ENCODE measurements around the gene SRGAP1. TPM values are rescaled to one million over a fixed set of nuclear protein-coding genes. Genes with fewer than 3 reads are reported as not detected.

Gene SRGAP1
- total and polyA plus RNA-seq, 8 donors: 0.70 to 37.9 (median 9.8) TPM

DNA sequence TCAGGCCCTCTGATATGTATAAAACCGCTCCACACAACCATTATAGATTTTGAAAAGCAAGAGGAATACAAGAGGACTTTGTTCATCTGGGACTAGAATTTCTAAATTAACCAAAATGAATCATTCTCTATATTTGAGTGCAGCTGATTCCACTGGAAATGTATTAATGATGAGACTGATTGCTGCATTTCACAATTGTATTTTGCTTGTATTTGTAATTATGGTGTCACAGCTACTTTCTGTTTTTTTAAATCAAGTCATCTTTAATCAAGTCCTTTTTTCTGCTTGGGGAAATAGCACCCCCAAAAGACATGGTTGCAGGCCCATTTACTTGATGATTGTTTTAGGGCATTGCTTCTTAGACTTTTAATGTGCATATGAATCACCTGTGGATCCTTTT lies 215.2 kb downstream of the SRGAP1 start:
- Histone ChIP-seq H3K27me3 (no peaks in the 10 kb centered on the region), H3K4me3 (no peak overlapping the region)
- WGBS, 5 donors: 89 to 97% (median 95%) methylated on average over 1 of the region's 1 CpG

DNA sequence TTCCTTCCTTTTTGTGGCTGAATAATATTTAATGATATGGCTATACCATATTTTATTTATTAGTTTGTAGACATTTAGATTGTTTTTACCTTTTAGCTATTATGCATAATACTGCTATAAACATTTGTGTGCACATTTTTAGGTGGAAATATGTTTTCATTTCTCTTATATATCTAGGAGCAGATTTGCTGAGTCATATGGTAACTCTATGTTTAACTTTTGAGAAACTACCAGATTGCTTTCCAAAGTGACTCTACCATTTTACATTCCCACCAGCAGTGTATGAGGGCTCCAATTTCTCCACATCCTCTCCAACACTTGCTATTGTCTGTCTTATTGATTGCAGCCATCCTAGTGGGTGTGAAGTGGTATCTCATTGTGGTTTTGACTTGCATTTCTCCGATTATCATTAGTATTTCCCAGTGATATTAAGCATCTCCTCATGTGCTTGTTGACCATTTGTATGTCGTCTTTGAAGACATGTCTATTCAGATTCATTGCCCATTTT lies 217.4 kb downstream of the SRGAP1 start:
- Histone ChIP-seq H3K4me1 (peaks cover 0 to 4% (median 0%) of the 10 kb centered on the region in 4 donors), H3K4me3 (no peak overlapping the region), H3K36me3 (peaks cover 0 to 18% (median 15%) of the 10 kb centered on the region in 4 donors), H3K9me3 (no peaks in the 10 kb centered on the region), H3K27me3 (no peaks in the 10 kb centered on the region), H3K27ac (no peak overlapping the region)
- intact Hi-C loops (cut with DNase I; ENCODE audit: low total_unique reads): no loop called here
- DNase-seq: no peak
- TF ChIP-seq EP300 (IDR thresholded peaks at IDR 0.05) (no peak), POLR2AphosphoS5 (IDR thresholded peaks at IDR 0.05) (no peak), POLR2A (IDR thresholded peaks at IDR 0.05) (no peak)
- TF ChIP-seq, protein P1, sequence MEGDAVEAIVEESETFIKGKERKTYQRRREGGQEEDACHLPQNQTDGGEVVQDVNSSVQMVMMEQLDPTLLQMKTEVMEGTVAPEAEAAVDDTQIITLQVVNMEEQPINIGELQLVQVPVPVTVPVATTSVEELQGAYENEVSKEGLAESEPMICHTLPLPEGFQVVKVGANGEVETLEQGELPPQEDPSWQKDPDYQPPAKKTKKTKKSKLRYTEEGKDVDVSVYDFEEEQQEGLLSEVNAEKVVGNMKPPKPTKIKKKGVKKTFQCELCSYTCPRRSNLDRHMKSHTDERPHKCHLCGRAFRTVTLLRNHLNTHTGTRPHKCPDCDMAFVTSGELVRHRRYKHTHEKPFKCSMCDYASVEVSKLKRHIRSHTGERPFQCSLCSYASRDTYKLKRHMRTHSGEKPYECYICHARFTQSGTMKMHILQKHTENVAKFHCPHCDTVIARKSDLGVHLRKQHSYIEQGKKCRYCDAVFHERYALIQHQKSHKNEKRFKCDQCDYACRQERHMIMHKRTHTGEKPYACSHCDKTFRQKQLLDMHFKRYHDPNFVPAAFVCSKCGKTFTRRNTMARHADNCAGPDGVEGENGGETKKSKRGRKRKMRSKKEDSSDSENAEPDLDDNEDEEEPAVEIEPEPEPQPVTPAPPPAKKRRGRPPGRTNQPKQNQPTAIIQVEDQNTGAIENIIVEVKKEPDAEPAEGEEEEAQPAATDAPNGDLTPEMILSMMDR (IDR thresholded peaks at IDR 0.05): no peak
- 90 to 97% (median 93%) methylated on average over 2 of the region's 2 CpGs for WGBS, 5 donors

More for the DNA sequence above, 215.2 kb downstream of the SRGAP1 start:
- DNase-seq: no peak
- intact Hi-C loops (cut with DNase I; ENCODE audit: low total_unique reads): no loop called here
- H3K4me1 ChIP-seq: peaks cover 0 to 6% (median 0%) of the 10 kb centered on the region in 4 donors
- H3K27ac ChIP-seq: no peak overlapping the region
- TF ChIP-seq EP300 (IDR thresholded peaks at IDR 0.05) (no peak), POLR2A (IDR thresholded peaks at IDR 0.05) (no peak), POLR2AphosphoS5 (IDR thresholded peaks at IDR 0.05) (no peak)
- TF ChIP-seq, protein P1 (IDR thresholded peaks at IDR 0.05): no peak
- no peaks in the 10 kb centered on the region for H3K9me3 ChIP-seq
- H3K36me3 ChIP-seq: peaks cover 0 to 7% (median 2%) of the 10 kb centered on the region in 4 donors

GRCh38 chr12:64063121-64063520 lies 218.6 kb downstream of the SRGAP1 start:
- 35 to 71% (median 53%) methylated on average over 3 of the region's 3 CpGs for WGBS, 5 donors
- Histone ChIP-seq H3K4me3 (no peak overlapping the region), H3K36me3 (peaks cover 0 to 18% (median 15%) of the 10 kb centered on the region in 4 donors), H3K9me3 (no peaks in the 10 kb centered on the region), H3K27me3 (no peaks in the 10 kb centered on the region), H3K27ac (no peak overlapping the region), H3K4me1 (no peaks in the 10 kb centered on the region)
- TF ChIP-seq, protein P1 (IDR thresholded peaks at IDR 0.05): no peak
- TF ChIP-seq POLR2AphosphoS5 (IDR thresholded peaks at IDR 0.05) (no peak), POLR2A (IDR thresholded peaks at IDR 0.05) (no peak), EP300 (IDR thresholded peaks at IDR 0.05) (no peak)
- intact Hi-C loops (cut with DNase I; ENCODE audit: low total_unique reads): no loop called here
- no peak for DNase-seq

- WGBS, 5 donors: 80 to 89% (median 82%) methylated on average over 2 of the region's 2 CpGs
- H3K4me3 ChIP-seq: no peak overlapping the region
- H3K36me3 ChIP-seq: peaks cover 0 to 21% (median 15%) of the 10 kb centered on the region in 4 donors
- no peak for DNase-seq
- H3K9me3 ChIP-seq: no peaks in the 10 kb centered on the region
- intact Hi-C loops (cut with DNase I; ENCODE audit: low total_unique reads): no loop called here
- no peak for TF ChIP-seq POLR2A (IDR thresholded peaks at IDR 0.05)
- no peak for TF ChIP-seq POLR2AphosphoS5 (IDR thresholded peaks at IDR 0.05)
- TF ChIP-seq, protein P1 (IDR thresholded peaks at IDR 0.05): no peak
- TF ChIP-seq EP300 (IDR thresholded peaks at IDR 0.05): no peak
- H3K27me3 ChIP-seq: no peaks in the 10 kb centered on the region
- H3K27ac ChIP-seq: no peak overlapping the region
- H3K4me1 ChIP-seq: no peaks in the 10 kb centered on the region
Measured at GRCh38 chr12:64064240-64064639, 219.7 kb downstream of the SRGAP1 start.

All from stomach (tissue), 9 donors.